Amniotic stem cell (primary cell): Measurements from ENCODE around the gene CEP250.
"Not testable (repeated sequence)": the region's sequence is repeated elsewhere in the genome, so short reads cannot be mapped to it uniquely, and the experiment has no call there.

Experiments used
- DNase-seq: peaks from one replicate; lab custom pipeline; 2025; lab: John Stamatoyannopoulos, UW

The CEP250 gene

GRCh38 chr20:35457539-35457938 lies 2.1 kb downstream of the CEP250 start:
- not testable (repeated sequence) for DNase-seq

DNA sequence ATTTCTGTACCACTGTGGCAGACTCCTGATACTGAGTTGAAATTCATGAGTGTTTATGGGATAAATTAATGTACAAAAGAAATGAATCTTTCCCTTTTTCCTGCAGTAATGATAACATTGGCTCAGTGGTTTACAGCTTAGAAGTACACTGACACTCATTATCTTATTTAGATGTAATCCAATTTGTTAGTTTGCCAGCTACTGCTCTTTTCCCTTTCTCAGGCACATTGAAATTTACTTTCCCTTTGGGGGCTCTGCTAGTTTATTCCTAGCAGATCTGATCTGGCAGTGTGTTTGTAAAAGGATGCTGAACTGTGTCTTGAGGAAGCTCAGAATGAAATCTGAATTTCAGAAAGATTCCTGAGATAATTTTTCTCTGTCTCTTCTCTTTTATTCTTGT lies 3.0 kb downstream of the CEP250 start:
- no peak for DNase-seq

DNA sequence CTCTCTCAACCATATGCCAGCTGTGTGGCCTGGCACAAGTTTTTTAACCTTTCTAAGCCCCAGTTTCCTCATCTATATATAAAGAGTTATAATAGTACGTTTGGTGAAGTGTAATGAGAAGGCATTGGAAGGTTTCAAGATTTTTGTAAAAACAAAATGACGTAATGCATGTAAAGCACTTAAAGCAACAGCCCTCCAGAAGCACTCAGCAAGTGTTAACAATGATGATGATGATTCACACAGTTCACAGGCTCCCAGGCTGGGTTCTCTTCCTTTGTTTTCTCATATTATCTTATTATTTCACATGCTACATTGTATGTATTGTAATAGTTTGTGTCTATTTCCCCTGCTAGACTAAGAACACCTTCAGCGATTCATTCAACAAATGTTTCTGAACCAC lies 6.2 kb downstream of the CEP250 start:
- no peak for DNase-seq

DNA sequence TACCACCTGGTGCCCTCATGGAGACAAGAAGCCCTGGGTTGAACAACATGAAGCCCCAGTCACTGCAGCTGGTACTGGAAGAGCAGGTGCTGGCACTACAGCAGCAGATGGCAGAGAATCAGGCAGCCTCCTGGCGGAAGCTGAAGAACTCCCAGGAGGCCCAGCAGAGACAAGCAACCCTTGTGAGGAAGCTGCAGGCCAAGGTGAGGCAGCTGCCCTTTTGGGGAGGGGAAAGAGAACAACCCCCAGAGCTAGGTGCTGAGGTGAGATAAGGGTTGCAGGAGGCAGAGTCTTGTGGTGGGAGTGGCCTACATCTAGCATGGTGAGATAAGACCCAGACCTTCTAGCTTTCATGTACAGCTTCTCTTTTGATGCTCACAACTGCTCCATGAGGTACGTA lies 7.0 kb downstream of the CEP250 start:
- DNase-seq = no peak

GRCh38 chr20:35463455-35464300 lies 8.3 kb downstream of the CEP250 start:
- DNase-seq = peak; percentile 35

GRCh38 chr20:35465976-35466375 lies 10.6 kb downstream of the CEP250 start:
- no peak for DNase-seq

DNA sequence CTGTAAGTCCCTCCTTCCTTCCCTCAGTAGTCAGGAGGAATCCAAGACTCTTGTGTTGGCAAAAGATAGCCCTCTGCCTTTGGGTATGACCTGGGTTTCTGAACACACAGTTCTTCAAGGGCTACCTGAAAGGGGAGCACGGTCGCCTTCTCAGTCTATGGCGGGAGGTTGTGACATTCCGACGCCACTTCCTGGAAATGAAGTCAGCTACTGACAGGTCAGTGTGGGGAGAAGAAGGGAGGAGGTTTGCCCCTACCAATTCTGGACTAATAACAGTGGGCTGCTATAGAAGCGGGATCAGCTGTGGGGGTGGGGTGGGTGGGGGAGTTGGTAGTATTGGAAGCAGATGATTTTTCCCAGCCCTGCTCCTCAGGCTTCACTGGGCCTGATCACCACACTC lies 11.5 kb downstream of the CEP250 start:
- no peak for DNase-seq

- no peak for DNase-seq
Measured at GRCh38 chr20:35467339-35468224, 12.2 kb downstream of the CEP250 start.

- DNase-seq = no peak
Measured at GRCh38 chr20:35468671-35469334, 13.4 kb downstream of the CEP250 start.

- no peak for DNase-seq
Measured at GRCh38 chr20:35472209-35472608, 16.8 kb downstream of the CEP250 start.

DNA sequence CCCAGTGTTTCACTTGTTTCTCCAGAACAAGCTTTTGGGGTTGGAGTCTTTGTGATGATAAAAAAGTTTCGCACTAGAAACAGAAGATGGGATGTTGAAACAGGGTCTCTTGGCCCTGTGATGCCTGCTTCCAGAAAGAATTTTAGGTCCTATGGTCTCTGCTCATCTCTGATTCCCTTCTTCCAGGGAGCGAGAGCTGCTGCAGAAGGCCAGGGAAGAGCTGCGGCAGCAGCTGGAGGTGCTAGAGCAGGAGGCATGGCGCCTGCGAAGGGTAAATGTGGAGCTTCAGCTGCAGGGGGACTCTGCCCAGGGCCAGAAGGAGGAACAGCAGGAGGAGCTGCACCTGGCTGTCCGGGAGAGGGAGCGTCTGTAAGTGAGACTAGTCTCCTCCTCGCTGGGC lies 18.3 kb downstream of the CEP250 start:
- no peak for DNase-seq

- no peak for DNase-seq
Measured at GRCh38 chr20:35474303-35474871, 19.0 kb downstream of the CEP250 start.

DNA sequence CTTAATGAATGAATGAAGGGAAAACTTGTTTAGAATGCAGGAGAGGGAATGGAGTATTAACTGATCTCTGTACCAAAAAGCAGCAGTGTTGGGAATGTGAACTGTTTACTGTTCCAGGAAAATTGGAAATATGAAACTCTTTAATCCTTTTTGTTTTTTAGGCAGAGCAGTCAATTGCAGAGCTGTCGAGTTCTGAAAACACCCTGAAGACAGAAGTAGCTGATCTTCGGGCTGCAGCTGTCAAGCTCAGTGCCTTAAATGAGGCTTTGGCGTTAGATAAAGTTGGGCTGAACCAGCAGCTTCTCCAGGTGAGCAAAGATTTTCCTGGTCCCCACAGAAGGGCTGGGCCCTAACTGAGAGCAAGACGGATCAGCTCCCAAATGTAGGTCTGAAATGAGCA lies 20.9 kb downstream of the CEP250 start:
- no peak for DNase-seq

DNA sequence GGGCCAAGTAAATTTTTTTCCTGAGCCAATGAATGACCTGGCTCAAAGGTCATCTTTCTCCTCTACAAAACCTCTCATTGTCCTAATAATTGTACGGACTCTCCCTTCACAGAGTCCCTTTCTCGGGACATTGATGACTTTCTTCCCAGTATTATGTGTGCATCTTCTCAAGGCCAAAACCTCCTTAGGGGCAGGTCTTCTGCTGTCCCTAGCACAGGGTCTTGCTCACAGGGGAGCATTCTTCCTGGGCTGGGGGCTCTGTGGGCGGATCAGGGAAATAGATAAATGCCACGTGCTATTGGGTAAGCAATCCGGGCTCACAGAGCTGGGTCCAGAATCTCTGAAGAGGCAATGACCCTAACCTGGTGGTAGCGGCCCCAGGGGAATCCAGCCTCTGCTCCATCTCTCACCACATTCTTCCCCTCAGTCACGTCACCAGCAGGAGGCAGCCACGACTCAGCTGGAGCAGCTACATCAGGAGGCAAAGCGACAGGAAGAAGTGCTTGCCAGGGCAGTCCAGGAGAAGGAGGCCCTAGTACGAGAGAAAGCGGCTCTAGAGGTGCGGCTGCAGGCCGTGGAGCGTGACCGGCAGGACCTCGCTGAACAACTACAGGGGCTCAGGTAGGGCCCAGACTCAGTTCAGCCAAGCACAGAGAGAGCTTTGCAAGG lies 23.5 kb downstream of the CEP250 start:
- DNase-seq = no peak

DNA sequence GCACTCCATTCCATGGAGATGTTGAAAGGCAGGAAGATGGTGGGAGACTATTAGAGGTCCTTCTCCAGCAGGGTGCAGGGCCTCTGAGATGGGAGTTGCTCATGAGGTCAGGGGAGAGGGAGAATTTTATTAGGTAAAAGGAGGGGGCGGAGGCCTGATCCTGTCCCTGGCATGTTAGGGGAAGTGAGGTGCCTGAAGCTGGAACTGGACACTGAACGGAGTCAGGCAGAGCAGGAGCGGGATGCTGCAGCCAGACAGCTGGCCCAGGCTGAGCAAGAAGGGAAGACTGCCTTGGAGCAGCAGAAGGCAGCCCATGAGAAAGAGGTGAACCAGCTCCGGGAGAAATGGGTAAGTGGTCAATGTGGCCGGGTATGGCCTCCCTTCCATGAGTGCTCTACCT lies 24.4 kb downstream of the CEP250 start:
- DNase-seq = no peak

DNA sequence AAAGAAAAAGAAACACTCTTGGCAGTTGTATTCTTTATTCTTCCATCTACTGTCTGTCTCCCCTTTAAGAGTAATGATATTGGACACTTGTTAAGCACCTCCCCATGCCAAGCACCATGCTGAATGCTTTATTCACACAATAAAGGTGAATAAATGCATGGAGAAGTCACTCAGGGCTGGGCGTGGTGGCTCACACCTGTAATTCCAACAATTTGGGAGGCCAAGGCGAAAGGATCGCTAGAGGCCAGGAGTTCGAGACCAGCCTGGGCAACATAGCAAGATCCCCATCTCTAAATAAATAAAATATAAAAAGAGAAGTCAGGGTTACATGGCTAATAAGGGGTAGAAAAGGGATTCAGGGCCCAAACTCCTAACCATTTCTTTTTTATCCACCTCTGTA lies 32.1 kb downstream of the CEP250 start:
- DNase-seq = no peak

- no peak for DNase-seq
Measured at GRCh38 chr20:35489717-35490116, 34.3 kb downstream of the CEP250 start.

- no peak for DNase-seq
Measured at GRCh38 chr20:35490736-35491181, 35.4 kb downstream of the CEP250 start.

- DNase-seq = no peak
Measured at GRCh38 chr20:35491823-35492222, 36.4 kb downstream of the CEP250 start.

DNA sequence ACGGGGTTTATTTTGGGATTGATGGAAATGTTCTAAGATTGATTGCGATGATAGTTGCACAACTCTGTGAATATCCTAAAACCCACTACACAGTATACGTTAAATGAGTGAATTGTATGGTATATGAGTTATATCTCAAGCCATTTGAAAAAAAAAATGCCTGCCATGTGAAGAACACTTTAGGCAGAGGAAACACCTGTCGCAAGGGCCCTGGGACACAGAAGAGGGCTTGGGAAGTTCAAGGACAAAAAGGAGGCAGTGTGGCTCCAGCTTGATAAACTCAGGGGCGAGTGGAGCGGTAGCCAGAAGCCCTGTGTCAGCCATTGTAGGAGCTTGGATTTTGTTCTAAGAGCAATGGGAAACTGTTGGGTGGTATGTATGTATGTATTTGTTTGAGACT lies 37.0 kb downstream of the CEP250 start:
- no peak for DNase-seq

DNA sequence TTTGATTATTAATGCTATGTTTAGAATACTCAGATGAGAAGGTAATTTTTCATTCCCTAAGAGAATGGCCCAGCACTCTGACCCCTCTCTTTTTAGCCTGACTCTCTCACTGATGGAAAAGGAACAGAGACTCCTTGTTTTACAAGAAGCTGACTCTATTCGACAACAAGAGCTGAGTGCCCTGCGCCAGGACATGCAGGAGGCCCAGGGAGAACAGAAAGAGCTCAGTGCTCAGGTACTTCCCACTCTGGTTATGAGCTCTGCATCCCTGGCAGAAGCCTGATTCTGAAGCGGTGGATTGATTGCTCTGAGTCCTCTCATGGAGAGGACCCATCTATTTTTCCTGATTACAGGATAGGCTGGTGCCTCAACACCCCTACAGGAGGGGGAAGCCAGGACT lies 41.1 kb downstream of the CEP250 start:
- no peak for DNase-seq

DNA sequence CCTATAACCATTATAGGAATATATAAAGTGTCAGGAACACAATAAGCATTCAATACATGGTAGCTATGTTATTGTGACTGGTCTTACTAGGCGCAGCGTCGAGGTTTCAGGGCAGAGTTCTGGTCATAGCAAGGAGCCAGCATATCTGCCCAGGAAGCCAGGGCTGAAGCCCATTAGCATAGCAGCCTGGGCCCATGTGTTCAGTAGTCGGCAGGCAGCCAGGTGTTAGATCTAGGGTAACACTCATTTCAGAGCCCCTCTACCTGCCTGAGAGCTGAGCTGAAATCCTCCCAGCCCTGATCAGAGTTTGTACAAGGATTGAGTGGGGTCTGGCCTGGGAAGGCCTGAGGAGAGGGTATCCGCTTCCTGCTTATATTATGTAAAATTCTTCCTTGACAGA lies 41.9 kb downstream of the CEP250 start:
- DNase-seq = no peak
